Mesenchymal stem cell (in vitro differentiated cells and primary cell): ENCODE measurements around the gene AGPAT4.
A peak's percentile ranks its signal among the peaks of the same experiment; 100 is the strongest.

Source experiments
- DNase-seq: peaks from one replicate; pipeline ENCODE4 v3.0.0-alpha.2; 2013
- H2AFZ ChIP-seq: one replicate; pipeline ENCODE4 v1.6.1; 2013; ENCODE audit warnings: low read depth, mild to moderate bottlenecking, control low read depth, inconsistent platforms, low read length, moderate library complexity
- H2AK5ac ChIP-seq: 2 replicates; pipeline ENCODE4 v1.6.1; 2013; ENCODE audit warnings: low read length, moderate library complexity, mild to moderate bottlenecking, inconsistent platforms; ENCODE audit not compliant: severe bottlenecking
- H2BK120ac ChIP-seq: one replicate; pipeline ENCODE4 v1.6.1; 2013; ENCODE audit warnings: low read depth, mild to moderate bottlenecking, inconsistent platforms, low read length, moderate library complexity
- H2BK12ac ChIP-seq, 2 experiments: one replicate each; pipeline ENCODE4 v1.6.1; 2013; ENCODE audit warnings: inconsistent platforms in 2 of 2, low read length in 2 of 2, mild to moderate bottlenecking in 2 of 2, moderate library complexity in 2 of 2, control low read depth in 1 of 2
- H2BK15ac ChIP-seq: one replicate; pipeline ENCODE4 v1.6.1; 2013; ENCODE audit warnings: mild to moderate bottlenecking, low read depth, inconsistent platforms; ENCODE audit not compliant: poor library complexity, severe bottlenecking
- H2BK5ac ChIP-seq: 2 replicates; pipeline ENCODE4 v1.6.1; 2013; ENCODE audit warnings: low read depth, mild to moderate bottlenecking, low read length, control low read depth, inconsistent platforms; ENCODE audit not compliant: poor library complexity, severe bottlenecking
- H3K14ac ChIP-seq, 2 experiments: one replicate each; pipeline ENCODE4 v1.6.1; 2013; ENCODE audit warnings: inconsistent platforms in 2 of 2, low read length in 2 of 2, control low read depth in 1 of 2, mild to moderate bottlenecking in 1 of 2, moderate library complexity in 1 of 2
- H3K18ac ChIP-seq, 2 experiments: one replicate each; pipeline ENCODE4 v1.6.1; 2013; ENCODE audit warnings: inconsistent platforms in 2 of 2, low read length in 2 of 2, control low read depth in 1 of 2, low read depth in 1 of 2, mild to moderate bottlenecking in 1 of 2
- H3K23ac ChIP-seq, 2 experiments: one replicate each; pipeline ENCODE4 v1.6.1; 2013; ENCODE audit warnings: inconsistent platforms in 2 of 2, low read length in 2 of 2, mild to moderate bottlenecking in 2 of 2, moderate library complexity in 2 of 2, control low read depth in 1 of 2
- H3K27ac ChIP-seq: 2 replicates; pipeline ENCODE4 v1.5.1; 2013; ENCODE audit warnings: mild to moderate bottlenecking, moderate library complexity, low read length, control low read depth, inconsistent platforms; ENCODE audit not compliant: poor library complexity, severe bottlenecking
- H3K27me3 ChIP-seq, 2 experiments: 2 replicates each; pipeline versions ENCODE4 v1.6.1 to v1.7.0; 2013; ENCODE audit warnings: low read length in 2 of 2, mild to moderate bottlenecking in 2 of 2, moderate library complexity in 2 of 2, control low read depth in 1 of 2, inconsistent platforms in 1 of 2; ENCODE audit not compliant: control insufficient read depth in 1 of 2, insufficient read depth in 1 of 2
- H3K36me3 ChIP-seq, 2 experiments: 2 replicates each; pipeline versions ENCODE4 v1.6.1 to v1.7.0; 2013; ENCODE audit warnings: low read length in 2 of 2, control low read depth in 1 of 2, inconsistent platforms in 1 of 2, low read depth in 1 of 2, mild to moderate bottlenecking in 1 of 2; ENCODE audit not compliant: insufficient read depth in 2 of 2, control insufficient read depth in 1 of 2
- H3K4ac ChIP-seq, 2 experiments: one replicate each; pipeline ENCODE4 v1.6.1; 2013; ENCODE audit warnings: inconsistent platforms in 2 of 2, low read length in 2 of 2, mild to moderate bottlenecking in 2 of 2, moderate library complexity in 2 of 2, control low read depth in 1 of 2, low read depth in 1 of 2
- H3K4me1 ChIP-seq: 2 replicates; pipeline ENCODE4 v1.6.1; 2013; ENCODE audit warnings: low read depth, low read length, control low read depth; ENCODE audit not compliant: control insufficient read depth, insufficient read depth
- H3K4me2 ChIP-seq: 2 replicates; pipeline ENCODE4 v1.6.1; 2013; ENCODE audit warnings: low read length, mild to moderate bottlenecking, inconsistent platforms; ENCODE audit not compliant: poor library complexity, severe bottlenecking
- H3K4me3 ChIP-seq, 2 experiments: 2 replicates each; pipeline versions ENCODE4 v1.5.1 to v1.7.0; 2013; ENCODE audit warnings: low read length in 2 of 2, mild to moderate bottlenecking in 2 of 2, control low read depth in 1 of 2, low read depth in 1 of 2; ENCODE audit not compliant: insufficient read depth in 1 of 2
- H3K79me1 ChIP-seq: replicated peaks from 2 replicates; pipeline ENCODE4 v1.6.1; 2013; ENCODE audit warnings: mild to moderate bottlenecking, control low read depth, low read length, inconsistent platforms; ENCODE audit not compliant: poor library complexity, severe bottlenecking
- H3K9ac ChIP-seq: 2 replicates; pipeline ENCODE4 v1.7.0; 2013; ENCODE audit warnings: mild to moderate bottlenecking, low read length, moderate library complexity
- H3K9me3 ChIP-seq: 2 replicates; pipeline ENCODE4 v1.7.0; 2013; ENCODE audit warnings: mild to moderate bottlenecking, low read length; ENCODE audit not compliant: control insufficient read depth
- H4K8ac ChIP-seq: one replicate; pipeline ENCODE4 v1.6.1; 2013; ENCODE audit warnings: inconsistent platforms, mild to moderate bottlenecking, low read length, moderate library complexity
- H4K91ac ChIP-seq: one replicate; pipeline ENCODE4 v1.6.1; 2013; ENCODE audit warnings: mild to moderate bottlenecking, low read length, inconsistent platforms
- WGBS: methylation state at CpG from one replicate; pipeline ENCODE4 v1.1.7; 2013; ENCODE audit warnings: mixed read lengths; 5-methylcytosine and 5-hydroxymethylcytosine counted together

Gene AGPAT4

GRCh38 chr6:161152527-161152862 is 121.4 kb downstream of the AGPAT4 start:
- Histone ChIP-seq H3K4ac (no peak overlapping the region), H2BK5ac (no peak overlapping the region), H3K9ac (no peak overlapping the region), H2BK12ac (no peak overlapping the region), H2BK120ac (no peak overlapping the region), H3K4me3 (no peak overlapping the region), H2BK15ac (no peak overlapping the region), H3K4me2 (no peak overlapping the region), H3K14ac (no peak overlapping the region), H3K9me3 (no peaks in the 10 kb centered on the region), H4K91ac (no peak overlapping the region), H3K18ac (no peak overlapping the region), H3K36me3 (peaks cover 28 to 59% of the 10 kb centered on the region in 2 experiments), H2AK5ac (no peak overlapping the region), H2AFZ (no peak overlapping the region), H3K27ac (no peak overlapping the region), H3K27me3 (no peaks in the 10 kb centered on the region), H3K4me1 (peaks cover 10% of the 10 kb centered on the region), H3K23ac (no peak overlapping the region), H4K8ac (no peak overlapping the region), H3K79me1 (peaks cover 25% of the 10 kb centered on the region)
- DNase-seq = no peak
- WGBS = 95% methylated on average over 9 of the region's 9 CpGs

GRCh38 chr6:161151660-161152526 is 122.0 kb downstream of the AGPAT4 start:
- Histone ChIP-seq H3K27ac (no peak overlapping the region), H2BK120ac (no peak overlapping the region), H3K79me1 (peaks cover 27% of the 10 kb centered on the region), H3K18ac (no peak overlapping the region), H3K27me3 (no peaks in the 10 kb centered on the region), H3K4me2 (no peak overlapping the region), H2AFZ (no peak overlapping the region), H3K9me3 (no peaks in the 10 kb centered on the region), H3K4me1 (peaks cover 10% of the 10 kb centered on the region), H3K36me3 (peaks cover 34 to 62% of the 10 kb centered on the region in 2 experiments), H3K4ac (no peak overlapping the region), H3K4me3 (no peak overlapping the region), H2BK5ac (no peak overlapping the region), H2BK12ac (no peak overlapping the region), H4K91ac (peak overlapping the region; percentile 43), H3K9ac (no peak overlapping the region), H2BK15ac (no peak overlapping the region), H2AK5ac (no peak overlapping the region), H3K23ac (no peak overlapping the region), H3K14ac (no peak overlapping the region), H4K8ac (no peak overlapping the region)
- WGBS = 97% methylated on average over 19 of the region's 19 CpGs
- DNase-seq = no peak

GRCh38 chr6:161151059-161151645 is 122.7 kb downstream of the AGPAT4 start:
- Histone ChIP-seq H3K27ac (no peak overlapping the region), H2BK120ac (no peak overlapping the region), H2BK15ac (no peak overlapping the region), H4K91ac (no peak overlapping the region), H2AFZ (no peak overlapping the region), H2BK12ac (no peak overlapping the region), H3K9me3 (no peaks in the 10 kb centered on the region), H4K8ac (no peak overlapping the region), H3K14ac (no peak overlapping the region), H3K4ac (no peak overlapping the region), H3K4me3 (no peak overlapping the region), H2AK5ac (no peak overlapping the region), H3K27me3 (no peaks in the 10 kb centered on the region), H3K36me3 (peaks cover 41 to 66% of the 10 kb centered on the region in 2 experiments), H3K4me1 (peaks cover 10% of the 10 kb centered on the region), H3K4me2 (no peak overlapping the region), H3K79me1 (peaks cover 27% of the 10 kb centered on the region), H3K18ac (no peak overlapping the region), H2BK5ac (no peak overlapping the region), H3K23ac (no peak overlapping the region), H3K9ac (no peak overlapping the region)
- WGBS = 97% methylated on average over 18 of the region's 18 CpGs
- no peak for DNase-seq

DNA sequence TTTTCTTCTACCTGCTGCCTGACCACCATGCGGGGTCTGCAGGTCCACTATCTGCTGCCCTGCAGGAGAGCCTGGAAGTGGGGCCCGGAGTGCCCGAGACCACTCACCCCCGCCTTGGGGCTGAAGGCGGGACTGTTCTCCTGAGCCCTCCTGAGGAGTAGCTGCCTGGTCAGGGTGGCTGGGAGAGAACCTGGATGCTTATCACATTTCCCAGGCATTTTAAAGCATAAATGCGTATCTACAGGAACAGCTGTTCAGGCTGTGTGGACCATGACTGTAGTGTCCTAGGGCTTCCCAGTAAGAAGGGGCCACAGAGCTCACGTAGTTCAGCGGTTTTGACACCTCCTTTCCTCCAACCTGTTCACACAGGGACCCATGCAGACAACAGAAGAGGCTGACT is 123.3 kb downstream of the AGPAT4 start:
- no peak overlapping the region for H3K18ac ChIP-seq
- H3K27ac ChIP-seq = no peak overlapping the region
- H2BK5ac ChIP-seq = no peak overlapping the region
- DNase-seq = no peak
- H4K91ac ChIP-seq = no peak overlapping the region
- H3K9me3 ChIP-seq = no peaks in the 10 kb centered on the region
- WGBS = 93% methylated on average over 8 of the region's 8 CpGs
- no peaks in the 10 kb centered on the region for H3K27me3 ChIP-seq
- H2BK12ac ChIP-seq = no peak overlapping the region
- no peak overlapping the region for H2BK120ac ChIP-seq
- peaks cover 10% of the 10 kb centered on the region for H3K4me1 ChIP-seq
- no peak overlapping the region for H3K4me3 ChIP-seq
- H3K14ac ChIP-seq = no peak overlapping the region
- no peak overlapping the region for H3K23ac ChIP-seq
- peaks cover 23% of the 10 kb centered on the region for H3K79me1 ChIP-seq
- no peak overlapping the region for H2AFZ ChIP-seq
- no peak overlapping the region for H2BK15ac ChIP-seq
- H4K8ac ChIP-seq = no peak overlapping the region
- H3K9ac ChIP-seq = no peak overlapping the region
- H3K4me2 ChIP-seq = no peak overlapping the region
- no peak overlapping the region for H2AK5ac ChIP-seq
- peaks cover 47 to 67% of the 10 kb centered on the region in 2 experiments for H3K36me3 ChIP-seq
- H3K4ac ChIP-seq = no peak overlapping the region
